Measurements from ENCODE around the gene DTX3. TPM values are rescaled to one million over a fixed set of nuclear protein-coding genes. Genes with fewer than 3 reads are reported as not detected.

DTX3 gene
- total RNA-seq, 1 donor from 2014 or later: 25.7 TPM

- intact Hi-C loops (cut with micrococcal nuclease): loop anchor here (2.0 to 10.0 kb wide), 2 partner anchors 60 to 262 kb away; partner anchors contain the start of genes CTDSP2 and MBD6
These were observed 22.2 kb upstream of the DTX3 start for GRCh38 chr12:57582440-57582839.

DNA sequence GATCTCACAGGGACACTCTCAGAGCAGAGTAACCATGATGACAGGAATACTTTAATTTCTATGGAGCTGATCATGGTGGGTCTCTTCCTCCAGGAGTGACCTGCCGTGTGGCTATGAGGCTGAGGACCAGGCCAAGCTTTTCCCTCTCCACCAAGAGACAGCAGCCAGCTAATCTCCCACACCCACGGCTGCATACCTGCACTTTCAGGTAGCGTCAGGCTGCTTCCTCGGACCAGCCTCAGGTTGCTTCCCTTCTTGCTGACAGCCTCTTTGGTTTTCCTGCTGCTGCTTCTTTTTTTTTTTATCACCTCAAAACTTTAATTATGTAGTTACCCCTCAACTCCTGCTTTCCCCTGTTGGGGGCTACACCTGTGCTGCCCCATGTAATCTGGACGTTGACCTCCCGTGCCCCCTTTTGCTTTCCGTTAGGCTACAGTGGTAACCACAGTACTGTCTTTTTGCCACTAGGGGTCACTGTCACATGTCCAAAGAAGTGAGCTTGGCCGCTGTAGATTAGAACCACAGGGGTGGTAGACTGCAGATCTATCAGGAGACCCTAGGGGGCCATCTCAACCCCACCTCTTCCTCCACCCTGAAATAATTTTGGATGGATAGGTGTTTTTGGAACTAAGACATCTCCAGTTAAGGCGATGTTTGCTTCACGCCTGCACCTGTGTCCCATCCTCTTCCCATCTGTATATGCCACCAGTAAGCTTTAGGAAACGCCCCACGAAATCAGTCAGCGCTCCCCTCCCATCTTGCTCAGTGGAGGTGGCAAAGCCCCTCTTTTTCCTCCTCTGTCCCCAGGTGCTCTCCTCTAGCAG lies 21.4 kb upstream of the DTX3 start:
- intact Hi-C loops (cut with micrococcal nuclease): loop anchor here (1.0 to 10.0 kb wide), 8 partner anchors 8 to 322 kb away; partner anchors contain the start of genes B4GALNT1, CTDSP2, MBD6 and PIP4K2C

GRCh38 chr12:57584050-57584449 lies 20.6 kb upstream of the DTX3 start:
- intact Hi-C loops (cut with micrococcal nuclease): loop anchor here (10.0 kb wide), 1 partner anchor 261 kb away; the partner anchor contains the start of gene CTDSP2

GRCh38 chr12:57584690-57585089 lies 19.9 kb upstream of the DTX3 start:
- intact Hi-C loops (cut with micrococcal nuclease): loop anchor here (10.0 kb wide), 1 partner anchor 260 kb away; the partner anchor contains the start of gene CTDSP2

GRCh38 chr12:57585156-57585555 lies 19.5 kb upstream of the DTX3 start:
- intact Hi-C loops (cut with micrococcal nuclease): loop anchor here (10.0 kb wide), 1 partner anchor 260 kb away; the partner anchor contains the start of gene CTDSP2

- intact Hi-C loops (cut with micrococcal nuclease): loop anchor here (10.0 kb wide), 1 partner anchor 259 kb away; the partner anchor contains the start of gene CTDSP2
These were observed 18.5 kb upstream of the DTX3 start for GRCh38 chr12:57586128-57586527.

GRCh38 chr12:57586832-57587429 lies 17.7 kb upstream of the DTX3 start:
- intact Hi-C loops (cut with micrococcal nuclease): loop anchor here (10.0 kb wide), 1 partner anchor 258 kb away; the partner anchor contains the start of gene CTDSP2

- intact Hi-C loops (cut with micrococcal nuclease): loop anchor here (10.0 kb wide), 1 partner anchor 256 kb away; the partner anchor contains the start of gene CTDSP2
These were observed 15.5 kb upstream of the DTX3 start for GRCh38 chr12:57588951-57589610.

DNA sequence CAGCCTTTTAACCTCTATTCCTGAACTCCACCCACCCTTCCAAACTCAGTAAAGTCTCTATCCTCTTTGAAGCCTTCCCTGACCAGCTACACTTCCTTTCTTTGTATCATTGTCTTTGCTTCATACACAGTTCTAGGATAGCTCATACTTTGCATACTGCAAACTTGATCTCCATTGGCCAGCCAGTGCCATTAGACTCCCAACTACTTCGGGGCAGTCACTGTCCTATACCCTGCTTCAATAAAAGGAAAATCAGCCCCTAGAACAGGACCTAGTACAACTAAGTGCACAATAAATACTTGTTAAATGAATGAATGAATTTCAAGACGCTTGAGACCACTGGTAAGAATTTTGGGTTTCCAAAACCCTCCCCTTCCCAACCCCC lies 14.2 kb upstream of the DTX3 start:
- intact Hi-C loops (cut with micrococcal nuclease): no loop called here

- intact Hi-C loops (cut with micrococcal nuclease): loop anchor here (1.0 kb wide), 4 partner anchors 8 to 103 kb away; partner anchors contain the start of genes DCTN2, DTX3 and OS9
These were observed 13.5 kb upstream of the DTX3 start, which contains the start of gene PIP4K2C for GRCh38 chr12:57590864-57591781. Gene PIP4K2C, plus strand, starts transcription at chr12:57591192. Its CDS starts 98 bp downstream, at chr12:57591290.

DNA sequence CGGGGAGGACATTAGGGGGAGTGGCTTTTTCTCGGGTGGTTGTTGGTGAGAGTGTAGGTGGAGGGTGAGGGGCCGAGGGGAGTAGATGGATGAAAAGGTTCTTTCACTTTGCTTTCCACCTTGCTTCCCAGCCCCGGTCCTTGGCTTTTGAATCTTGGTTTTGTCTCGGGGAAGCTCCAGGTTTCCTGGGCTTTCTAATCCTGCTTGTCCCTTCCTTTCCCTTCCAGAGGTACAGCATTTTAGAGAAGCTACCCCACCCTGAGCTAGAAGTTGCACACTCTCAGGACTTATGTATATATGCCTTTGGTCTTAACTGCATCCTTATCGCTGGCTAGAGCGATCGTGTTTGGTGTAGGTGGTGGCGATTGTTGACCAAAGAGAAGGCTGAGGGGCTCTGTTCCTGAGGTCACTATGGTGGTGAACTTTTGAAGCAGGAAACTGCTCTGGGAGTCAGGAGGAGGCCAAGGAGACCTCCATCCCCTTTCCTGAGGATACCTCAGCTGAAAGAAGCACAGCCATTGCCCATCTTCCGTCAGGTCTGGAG lies 12.8 kb upstream of the DTX3 start:
- intact Hi-C loops (cut with micrococcal nuclease): loop anchor here (1.0 kb wide), 4 partner anchors 9 to 102 kb away; partner anchors contain the start of genes DCTN2, DTX3 and OS9

GRCh38 chr12:57592551-57593165 lies 12.0 kb upstream of the DTX3 start:
- intact Hi-C loops (cut with micrococcal nuclease): no loop called here

- intact Hi-C loops (cut with micrococcal nuclease): no loop called here
These were observed 11.4 kb upstream of the DTX3 start for GRCh38 chr12:57593187-57593586.

DNA sequence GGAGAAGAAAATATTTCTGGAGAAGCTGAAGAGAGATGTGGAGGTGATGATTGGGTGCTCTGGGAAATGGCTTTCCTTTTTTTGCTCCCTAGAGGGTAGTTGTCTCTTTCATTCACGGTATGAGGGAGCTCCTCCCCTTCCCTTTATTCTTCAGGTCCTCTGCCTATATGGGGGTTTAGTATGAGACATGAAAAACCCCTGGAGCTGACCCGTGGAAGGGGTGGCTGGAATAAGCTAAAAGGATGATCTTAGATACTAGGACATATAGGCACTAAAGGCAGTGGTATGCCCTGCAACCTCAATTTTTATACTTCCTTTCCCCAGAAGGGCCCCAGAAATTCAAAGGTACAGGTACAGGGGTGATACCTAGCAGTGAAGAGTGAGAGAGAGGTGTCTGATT lies 4.2 kb upstream of the DTX3 start:
- intact Hi-C loops (cut with micrococcal nuclease): no loop called here

DNA sequence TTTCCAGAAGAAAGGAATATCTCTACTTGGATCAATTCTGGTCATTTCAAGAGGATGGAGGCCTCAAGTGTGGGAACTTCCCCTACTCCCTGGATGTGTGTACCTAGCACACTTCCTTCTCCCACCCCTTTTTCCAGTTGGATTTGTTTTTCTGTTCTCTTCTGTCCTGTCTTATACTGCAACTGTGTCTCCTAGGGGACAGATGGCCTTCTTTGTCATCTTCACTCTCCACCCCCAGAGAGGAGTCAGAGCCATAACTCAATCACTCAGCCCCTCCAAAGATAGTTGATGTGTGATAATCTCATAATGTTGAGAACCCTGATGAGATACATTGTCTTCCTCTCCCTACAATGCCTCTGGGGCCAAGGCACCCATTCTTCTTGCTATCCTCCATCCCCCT lies 2.1 kb upstream of the DTX3 start:
- intact Hi-C loops (cut with micrococcal nuclease): no loop called here

GRCh38 chr12:57603324-57603723 lies 1.3 kb upstream of the DTX3 start:
- intact Hi-C loops (cut with micrococcal nuclease): no loop called here

GRCh38 chr12:57603815-57604453 lies 690 bp upstream of the DTX3 start:
- intact Hi-C loops (cut with micrococcal nuclease): loop anchor here (1.0 kb wide), 1 partner anchor 13 kb away; the partner anchor contains the start of gene PIP4K2C

DNA sequence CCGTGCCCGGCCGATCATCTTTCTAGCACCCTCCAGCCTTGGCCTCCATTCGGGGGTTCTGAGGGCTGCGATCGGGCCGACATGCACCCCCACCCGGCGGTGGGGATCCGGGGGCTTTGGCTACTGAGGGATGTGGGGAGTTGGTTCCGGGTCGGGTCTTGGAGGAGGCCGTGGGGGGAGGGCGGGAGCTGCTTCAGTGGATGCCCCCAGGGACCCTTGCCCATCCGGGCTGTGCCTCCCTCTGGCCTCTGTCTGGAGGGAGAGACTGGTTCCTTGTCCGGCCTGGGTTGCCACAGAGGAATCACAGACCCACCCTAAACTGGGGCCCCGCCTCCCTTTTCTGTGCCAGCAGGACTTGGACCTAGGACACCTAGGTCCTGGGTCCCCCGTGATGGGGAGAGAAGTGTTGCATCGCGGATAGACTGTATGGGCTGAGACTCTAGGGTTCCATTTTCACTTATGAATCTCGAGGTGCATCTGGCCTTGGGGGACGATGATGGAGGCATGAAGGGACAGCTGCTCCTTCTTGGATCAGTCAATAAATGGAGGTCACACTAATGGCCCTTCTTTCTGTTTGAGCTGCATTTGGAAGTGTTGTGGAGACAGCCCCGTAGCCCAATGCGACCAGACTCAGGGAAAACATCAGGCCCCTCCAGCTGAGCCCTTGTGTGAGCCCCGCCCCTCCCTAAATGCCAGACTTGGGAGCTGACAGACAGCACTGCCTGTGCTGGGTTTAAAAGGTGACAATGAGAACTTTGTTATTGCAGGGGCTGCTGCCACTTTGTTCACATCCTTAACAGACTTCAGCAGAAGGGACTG lies 577 bp downstream of the DTX3 start:
- intact Hi-C loops (cut with micrococcal nuclease): loop anchor here (1.0 kb wide), 1 partner anchor 14 kb away; the partner anchor contains the start of gene PIP4K2C
